Calu3 (cell line): ENCODE measurements around the gene ANP32E. TPM values are rescaled to one million over a fixed set of nuclear protein-coding genes. Genes with fewer than 3 reads are reported as not detected.

Source experiments
- BruUV-seq: library from RNA; stranded (reverse); fragments of 400-500 nt; replicated peaks from 2 replicates; lab custom pipeline; 2021; lab: Mats Ljungman, UMichigan
- CTCF ChIA-PET: fragments of 300-600 bp; sonication (Branson Sonifier 250); formaldehyde crosslinking; loops from one replicate; lab custom pipeline; 2022; ENCODE audit warnings: antibody characterized with exemption; lab: Charles Lee
- DNase-seq: peaks from one replicate; pipeline ENCODE4 v3.0.0; 2022
- H3K27ac Mint-ChIP-seq: one replicate; pipeline ENCODE4 v1.8.0; 2022; ENCODE audit warnings: mixed read lengths; ENCODE audit not compliant: unreplicated experiment
- H3K27me3 Mint-ChIP-seq: one replicate; pipeline ENCODE4 v1.8.0; 2022; ENCODE audit warnings: mixed read lengths; ENCODE audit not compliant: unreplicated experiment
- H3K36me3 Mint-ChIP-seq: one replicate; pipeline ENCODE4 v1.8.0; 2022; ENCODE audit warnings: mild to moderate bottlenecking, moderate library complexity, mixed read lengths; ENCODE audit not compliant: insufficient read depth, unreplicated experiment
- H3K4me1 Mint-ChIP-seq: one replicate; pipeline ENCODE4 v1.8.0; 2022; ENCODE audit warnings: mild to moderate bottlenecking, low read depth, mixed read lengths; ENCODE audit not compliant: unreplicated experiment
- H3K4me3 Mint-ChIP-seq: one replicate; pipeline ENCODE4 v1.8.0; 2022; ENCODE audit warnings: mild to moderate bottlenecking, low read depth, moderate library complexity, mixed read lengths; ENCODE audit not compliant: unreplicated experiment
- H3K9me3 Mint-ChIP-seq: one replicate; pipeline ENCODE4 v1.8.0; 2022; ENCODE audit warnings: low read depth, mixed read lengths; ENCODE audit not compliant: unreplicated experiment
- intact Hi-C: fragments of 100-400 bp; cut with micrococcal nuclease; formaldehyde crosslinking; loops from one replicate; pipeline ENCODE4 v1.10.0; 2022; ENCODE audit not compliant: unreplicated experiment
- total RNA-seq: library from RNA; stranded (reverse); gene quantifications from 2 replicates; pipeline ENCODE4 v1.2.3, GENCODE V29; 2022
- TF ChIP-seq, protein P1 (sequence below): fragments of 200-600 bp; IDR thresholded peaks from one replicate; pipeline ENCODE4 v1.8.0; 2022; ENCODE audit warnings: antibody characterized with exemption; ENCODE audit not compliant: unreplicated experiment

Gene ANP32E
- total RNA-seq, 1 experiment from 2014 or later, result 129 TPM

DNA sequence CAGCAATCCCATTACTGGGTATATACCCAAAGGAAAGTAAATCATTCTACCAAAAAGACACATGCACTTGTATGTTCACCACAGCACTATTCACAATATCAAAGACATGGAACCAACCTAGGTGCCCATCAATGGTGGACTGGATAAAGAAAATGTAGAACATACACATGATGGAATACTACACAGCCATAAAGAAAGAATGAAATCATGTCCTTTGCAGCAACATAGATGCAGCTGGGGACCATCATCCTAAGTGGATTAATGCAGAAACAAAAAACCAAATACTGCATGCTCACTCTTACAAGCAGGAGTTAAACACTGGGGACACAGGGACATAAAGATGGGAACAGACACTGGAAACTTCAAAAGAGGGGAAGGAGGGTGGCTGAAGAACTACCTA is 8.7 kb downstream of the ANP32E start:
- TF ChIP-seq, protein P1, sequence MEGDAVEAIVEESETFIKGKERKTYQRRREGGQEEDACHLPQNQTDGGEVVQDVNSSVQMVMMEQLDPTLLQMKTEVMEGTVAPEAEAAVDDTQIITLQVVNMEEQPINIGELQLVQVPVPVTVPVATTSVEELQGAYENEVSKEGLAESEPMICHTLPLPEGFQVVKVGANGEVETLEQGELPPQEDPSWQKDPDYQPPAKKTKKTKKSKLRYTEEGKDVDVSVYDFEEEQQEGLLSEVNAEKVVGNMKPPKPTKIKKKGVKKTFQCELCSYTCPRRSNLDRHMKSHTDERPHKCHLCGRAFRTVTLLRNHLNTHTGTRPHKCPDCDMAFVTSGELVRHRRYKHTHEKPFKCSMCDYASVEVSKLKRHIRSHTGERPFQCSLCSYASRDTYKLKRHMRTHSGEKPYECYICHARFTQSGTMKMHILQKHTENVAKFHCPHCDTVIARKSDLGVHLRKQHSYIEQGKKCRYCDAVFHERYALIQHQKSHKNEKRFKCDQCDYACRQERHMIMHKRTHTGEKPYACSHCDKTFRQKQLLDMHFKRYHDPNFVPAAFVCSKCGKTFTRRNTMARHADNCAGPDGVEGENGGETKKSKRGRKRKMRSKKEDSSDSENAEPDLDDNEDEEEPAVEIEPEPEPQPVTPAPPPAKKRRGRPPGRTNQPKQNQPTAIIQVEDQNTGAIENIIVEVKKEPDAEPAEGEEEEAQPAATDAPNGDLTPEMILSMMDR, result no peak
- H3K4me3 Mint-ChIP-seq, result no peak overlapping the region
- intact Hi-C loops, result no loop called here
- no peaks in the 10 kb centered on the region for H3K27me3 Mint-ChIP-seq
- no TSS peak for BruUV-seq
- H3K27ac Mint-ChIP-seq, result no peak overlapping the region
- no peak for DNase-seq
- peaks cover 69% of the 10 kb centered on the region for H3K36me3 Mint-ChIP-seq
- CTCF ChIA-PET, result no interaction called here
- no peaks in the 10 kb centered on the region for H3K9me3 Mint-ChIP-seq
- H3K4me1 Mint-ChIP-seq, result no peaks in the 10 kb centered on the region

DNA sequence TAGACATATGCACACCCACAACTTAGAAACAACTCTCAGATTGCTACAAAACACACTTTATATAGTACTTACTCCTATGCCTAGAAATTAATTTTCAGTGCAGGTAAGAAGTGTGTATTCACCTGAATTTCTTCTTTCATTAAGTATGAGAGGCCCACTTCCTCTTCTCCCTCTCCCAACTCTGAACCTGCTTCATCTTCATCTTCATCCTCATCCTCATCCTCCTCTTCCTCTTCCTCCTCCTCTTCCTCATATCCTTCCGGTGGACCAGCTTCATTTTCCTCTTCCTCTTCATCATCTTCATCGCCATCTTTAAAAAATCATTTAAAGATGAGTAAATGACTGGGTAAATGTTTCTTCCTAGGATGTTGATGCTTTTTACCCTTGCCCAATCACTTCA is 9.4 kb downstream of the ANP32E start:
- no peaks in the 10 kb centered on the region for H3K27me3 Mint-ChIP-seq
- peaks cover 74% of the 10 kb centered on the region for H3K36me3 Mint-ChIP-seq
- peak overlapping the region; percentile 0 for H3K27ac Mint-ChIP-seq
- no peak overlapping the region for H3K4me3 Mint-ChIP-seq
- TF ChIP-seq, protein P1, result no peak
- no peak for DNase-seq
- no peaks in the 10 kb centered on the region for H3K9me3 Mint-ChIP-seq
- BruUV-seq, result no TSS peak
- no peaks in the 10 kb centered on the region for H3K4me1 Mint-ChIP-seq
- intact Hi-C loops, result no loop called here
- CTCF ChIA-PET, result interaction anchor here (0.6 kb wide), 1 partner anchor 55 kb away, joined by 3 read pairs; no protein-coding TSS in a partner anchor

DNA sequence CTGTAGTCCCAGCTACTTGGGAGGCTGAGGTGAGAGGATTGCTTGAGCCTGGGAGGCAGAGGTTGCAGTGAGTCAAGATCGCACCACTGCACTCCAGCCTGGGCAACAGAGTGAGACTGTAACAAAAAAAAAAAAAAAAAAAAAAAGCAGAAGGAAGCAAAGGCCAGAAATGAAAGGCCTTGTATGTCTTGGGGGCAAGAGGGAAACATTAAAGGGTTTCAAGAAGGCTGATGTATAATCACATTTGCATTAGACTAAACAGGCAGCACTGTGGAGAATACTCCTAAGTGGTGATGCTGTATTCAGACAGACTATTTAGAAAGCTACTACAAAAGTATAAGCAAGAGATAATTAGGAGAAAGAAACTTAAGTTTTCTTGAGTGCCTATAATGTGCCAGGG is 10.4 kb downstream of the ANP32E start:
- BruUV-seq, result no TSS peak
- intact Hi-C loops, result no loop called here
- no peaks in the 10 kb centered on the region for H3K27me3 Mint-ChIP-seq
- H3K9me3 Mint-ChIP-seq, result no peaks in the 10 kb centered on the region
- H3K27ac Mint-ChIP-seq, result no peak overlapping the region
- no peaks in the 10 kb centered on the region for H3K4me1 Mint-ChIP-seq
- CTCF ChIA-PET, result interaction anchor here (0.6 kb wide), 1 partner anchor 759 kb away, joined by 3 read pairs; no protein-coding TSS in a partner anchor
- H3K4me3 Mint-ChIP-seq, result no peak overlapping the region
- TF ChIP-seq, protein P1, result no peak
- no peak for DNase-seq
- H3K36me3 Mint-ChIP-seq, result peaks cover 82% of the 10 kb centered on the region

DNA sequence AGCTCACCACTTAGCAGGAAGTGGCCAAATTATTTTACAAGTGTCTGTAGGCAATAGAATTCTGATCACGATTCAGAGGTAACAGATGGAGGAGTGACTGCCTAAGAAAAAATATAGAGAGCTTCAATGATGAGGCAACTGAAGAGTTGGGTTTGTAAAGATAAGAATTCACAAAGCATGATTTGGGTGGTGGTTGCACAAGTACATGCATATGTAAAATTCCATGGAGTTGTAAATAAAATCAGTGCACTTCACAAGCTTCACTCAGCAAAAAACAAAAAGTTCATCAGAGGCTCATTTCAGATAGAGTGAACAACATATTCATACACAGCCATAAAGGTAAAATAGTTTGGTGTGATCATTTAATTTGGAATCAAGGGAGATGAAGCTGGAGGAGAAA is 10.9 kb downstream of the ANP32E start:
- TF ChIP-seq, protein P1, result no peak
- Mint-ChIP-seq H3K4me1 (no peaks in the 10 kb centered on the region), H3K27me3 (no peaks in the 10 kb centered on the region), H3K27ac (no peak overlapping the region), H3K36me3 (peaks cover 79% of the 10 kb centered on the region), H3K4me3 (no peak overlapping the region), H3K9me3 (no peaks in the 10 kb centered on the region)
- DNase-seq, result no peak
- intact Hi-C loops, result no loop called here
- CTCF ChIA-PET, result no interaction called here
- no TSS peak for BruUV-seq
